PFSK-1 (cell line): Measurements from ENCODE around the gene METTL22.

Source experiments
- FOXP2 ChIP-seq: optimal IDR thresholded peaks from 2 replicates; pipeline ENCODE3; 2011; ENCODE audit warnings: borderline replicate concordance, control low read depth, inconsistent platforms; ENCODE audit not compliant: insufficient read depth; ENCODE audit errors: extremely low read length, extremely low read depth
- POLR2AphosphoS5 ChIP-seq: IDR thresholded peaks from 2 replicates; pipeline ENCODE4 v1.6.1; 2012; ENCODE audit warnings: low read depth, mild to moderate bottlenecking, control low read depth, low read length, moderate library complexity
- SIN3A ChIP-seq: IDR thresholded peaks from 2 replicates; pipeline ENCODE4 v1.6.1; 2012; ENCODE audit warnings: mild to moderate bottlenecking, low read length, moderate library complexity, borderline replicate concordance; ENCODE audit not compliant: insufficient read depth
- TAF1 ChIP-seq: IDR thresholded peaks from 2 replicates; pipeline ENCODE4 v1.6.1; 2012; ENCODE audit warnings: low read length, control low read depth, borderline replicate concordance; ENCODE audit not compliant: insufficient read depth
- TF ChIP-seq, protein P1 (sequence below), 2 experiments: IDR thresholded peaks; 2 replicates each; pipeline versions ENCODE4 v1.6.1 to v1.8.0; 2011 to 2012; ENCODE audit warnings: low read depth in 2 of 2, low read length in 2 of 2, control low read depth in 1 of 2, inconsistent platforms in 1 of 2, mild to moderate bottlenecking in 1 of 2, moderate library complexity in 1 of 2; ENCODE audit not compliant: insufficient read depth in 1 of 2

Gene METTL22

DNA sequence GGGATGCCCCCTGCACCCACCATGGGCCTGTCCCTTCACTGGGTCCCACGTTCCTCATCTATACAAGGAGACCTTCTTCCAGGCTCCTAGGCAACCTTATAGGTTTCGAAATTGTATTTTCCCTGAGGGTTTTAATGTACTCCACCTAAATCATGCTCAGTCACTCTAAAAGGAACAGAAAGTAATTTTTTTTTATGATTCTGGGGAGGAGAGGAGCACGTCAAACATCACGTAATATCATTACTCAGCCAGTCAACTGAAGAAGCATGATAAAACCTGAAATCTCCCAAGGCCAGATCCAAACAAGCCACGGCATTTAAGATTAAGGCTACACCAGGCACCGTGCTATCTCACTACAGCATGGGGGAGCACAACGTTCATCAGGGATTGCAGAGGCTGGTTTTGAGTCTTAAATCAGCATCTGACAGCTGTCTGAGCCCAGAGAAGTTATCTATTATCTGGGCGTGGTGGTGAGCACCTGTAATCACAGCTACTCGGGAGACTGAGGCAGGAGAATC is 27.3 kb upstream of the METTL22 start:
- TF ChIP-seq FOXP2 (no peak), TAF1 (no peak), POLR2AphosphoS5 (no peak), SIN3A (no peak)
- TF ChIP-seq, protein P1, sequence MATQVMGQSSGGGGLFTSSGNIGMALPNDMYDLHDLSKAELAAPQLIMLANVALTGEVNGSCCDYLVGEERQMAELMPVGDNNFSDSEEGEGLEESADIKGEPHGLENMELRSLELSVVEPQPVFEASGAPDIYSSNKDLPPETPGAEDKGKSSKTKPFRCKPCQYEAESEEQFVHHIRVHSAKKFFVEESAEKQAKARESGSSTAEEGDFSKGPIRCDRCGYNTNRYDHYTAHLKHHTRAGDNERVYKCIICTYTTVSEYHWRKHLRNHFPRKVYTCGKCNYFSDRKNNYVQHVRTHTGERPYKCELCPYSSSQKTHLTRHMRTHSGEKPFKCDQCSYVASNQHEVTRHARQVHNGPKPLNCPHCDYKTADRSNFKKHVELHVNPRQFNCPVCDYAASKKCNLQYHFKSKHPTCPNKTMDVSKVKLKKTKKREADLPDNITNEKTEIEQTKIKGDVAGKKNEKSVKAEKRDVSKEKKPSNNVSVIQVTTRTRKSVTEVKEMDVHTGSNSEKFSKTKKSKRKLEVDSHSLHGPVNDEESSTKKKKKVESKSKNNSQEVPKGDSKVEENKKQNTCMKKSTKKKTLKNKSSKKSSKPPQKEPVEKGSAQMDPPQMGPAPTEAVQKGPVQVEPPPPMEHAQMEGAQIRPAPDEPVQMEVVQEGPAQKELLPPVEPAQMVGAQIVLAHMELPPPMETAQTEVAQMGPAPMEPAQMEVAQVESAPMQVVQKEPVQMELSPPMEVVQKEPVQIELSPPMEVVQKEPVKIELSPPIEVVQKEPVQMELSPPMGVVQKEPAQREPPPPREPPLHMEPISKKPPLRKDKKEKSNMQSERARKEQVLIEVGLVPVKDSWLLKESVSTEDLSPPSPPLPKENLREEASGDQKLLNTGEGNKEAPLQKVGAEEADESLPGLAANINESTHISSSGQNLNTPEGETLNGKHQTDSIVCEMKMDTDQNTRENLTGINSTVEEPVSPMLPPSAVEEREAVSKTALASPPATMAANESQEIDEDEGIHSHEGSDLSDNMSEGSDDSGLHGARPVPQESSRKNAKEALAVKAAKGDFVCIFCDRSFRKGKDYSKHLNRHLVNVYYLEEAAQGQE (IDR thresholded peaks at IDR 0.05; ENCODE audit: insufficient read depth in 1 of 2, low read depth in 2 of 2, low read length in 2 of 2), result no peak

DNA sequence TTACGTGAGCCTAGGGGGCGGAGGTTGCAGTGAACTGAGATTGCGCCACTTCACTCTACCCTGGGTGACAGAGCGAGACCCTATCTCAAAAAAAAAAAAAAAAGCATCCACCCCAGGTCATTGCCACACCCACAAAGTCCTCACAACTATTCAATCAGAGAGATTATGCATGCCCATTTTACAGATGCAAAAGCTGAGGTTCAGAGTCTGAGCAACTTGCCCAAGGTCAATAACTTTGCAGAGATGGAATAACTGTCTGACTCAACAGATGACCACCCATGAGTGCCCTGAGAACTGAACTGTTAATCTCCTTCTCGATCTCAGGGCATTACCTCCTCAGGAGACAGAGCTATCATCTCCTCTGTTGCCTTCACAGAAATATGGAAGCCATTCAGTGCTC is 25.7 kb upstream of the METTL22 start:
- no peak for TF ChIP-seq FOXP2
- TF ChIP-seq, protein P1 (IDR thresholded peaks at IDR 0.05; ENCODE audit: insufficient read depth in 1 of 2, low read depth in 2 of 2, low read length in 2 of 2), result no peak
- TF ChIP-seq POLR2AphosphoS5, result no peak
- TF ChIP-seq TAF1, result no peak
- TF ChIP-seq SIN3A, result no peak

DNA sequence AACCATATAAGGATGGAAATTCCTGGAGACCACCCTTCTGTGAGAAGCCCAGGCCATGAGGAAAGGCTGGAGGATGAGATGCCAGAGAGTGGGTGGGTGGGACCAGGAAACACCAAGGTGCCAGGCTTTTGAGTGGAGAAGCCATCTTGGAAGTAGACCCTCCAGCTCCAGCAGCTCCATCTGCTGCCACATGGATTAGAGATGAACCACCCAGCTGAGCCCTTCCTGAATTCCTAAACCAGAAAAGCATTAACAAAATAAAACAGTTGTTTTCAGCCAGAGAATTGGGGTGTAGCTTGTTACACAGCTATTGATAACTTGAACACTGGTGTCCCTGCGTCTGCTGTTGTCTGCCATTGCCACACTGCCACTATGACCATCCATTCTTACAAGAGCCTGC is 24.9 kb upstream of the METTL22 start:
- TF ChIP-seq, protein P1 (IDR thresholded peaks at IDR 0.05; ENCODE audit: insufficient read depth in 1 of 2, low read depth in 2 of 2, low read length in 2 of 2), result no peak
- TF ChIP-seq POLR2AphosphoS5 (no peak), FOXP2 (no peak), TAF1 (no peak)

DNA sequence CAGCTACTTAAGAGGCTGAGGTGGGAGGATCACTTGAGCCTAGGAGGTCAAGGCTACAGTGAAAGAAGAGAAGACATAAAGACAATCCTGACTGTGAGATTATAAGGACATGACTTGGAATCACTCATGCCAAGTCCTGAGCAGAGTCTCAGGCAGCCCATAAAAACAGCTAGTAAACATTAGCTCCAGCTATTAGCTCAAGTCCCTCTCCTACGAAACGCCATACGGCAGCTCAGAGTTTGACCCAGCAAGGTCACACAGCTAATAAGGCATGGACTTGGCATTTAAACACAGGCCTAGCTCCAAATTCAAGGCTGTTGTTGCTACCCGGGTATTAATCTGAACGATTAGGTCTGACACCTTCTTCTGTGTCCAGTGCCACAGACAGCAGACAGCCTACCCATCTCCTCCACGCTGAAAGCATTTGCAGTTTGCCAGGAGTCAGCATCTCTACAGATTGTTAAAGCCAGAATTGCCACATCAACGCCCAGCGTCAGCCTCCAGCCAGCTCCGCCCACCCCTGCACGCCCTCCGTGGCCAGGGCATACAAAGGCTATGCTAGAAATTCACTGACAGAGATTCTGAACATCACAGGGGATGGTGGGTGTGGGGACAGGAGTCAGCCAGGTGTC is 21.2 kb upstream of the METTL22 start:
- TF ChIP-seq, protein P1 (IDR thresholded peaks at IDR 0.05; ENCODE audit: insufficient read depth in 1 of 2, low read depth in 2 of 2, low read length in 2 of 2), result no peak
- no peak for TF ChIP-seq FOXP2
- no peak for TF ChIP-seq SIN3A
- no peak for TF ChIP-seq POLR2AphosphoS5
- TF ChIP-seq TAF1, result no peak

DNA sequence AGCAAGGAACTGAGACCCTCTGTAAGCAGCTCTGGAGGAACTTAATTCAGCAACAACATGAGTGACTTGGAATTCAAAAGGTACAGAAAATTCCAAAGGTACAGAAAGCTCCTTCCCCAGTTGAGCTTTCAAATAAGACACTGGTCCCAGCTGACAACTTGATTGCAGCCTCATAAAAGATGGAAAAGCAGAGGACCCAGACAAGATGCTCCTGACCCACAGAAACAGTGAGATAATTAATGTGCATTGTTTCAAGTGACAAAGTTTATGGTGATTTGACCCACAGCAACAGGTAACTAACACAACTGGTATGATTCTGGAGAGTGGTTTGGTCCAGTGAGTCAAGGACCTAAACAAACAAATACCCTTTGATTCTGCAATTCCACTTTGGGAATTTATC is 15.9 kb upstream of the METTL22 start:
- TF ChIP-seq SIN3A (no peak), POLR2AphosphoS5 (no peak), FOXP2 (no peak), TAF1 (no peak)
- TF ChIP-seq, protein P1 (IDR thresholded peaks at IDR 0.05; ENCODE audit: insufficient read depth in 1 of 2, low read depth in 2 of 2, low read length in 2 of 2), result no peak
